ENCODE measurements around the gene FUT6. TPM values are rescaled to one million over a fixed set of nuclear protein-coding genes. Genes with fewer than 3 reads are reported as not detected.

The FUT6 gene
- total RNA-seq, 4 donors from 2014 or later, result 0.25 to 1.4 TPM; not detected in 2

GRCh38 chr19:5838353-5839064, 993 bp downstream of the FUT6 start:
- Histone ChIP-seq H3K4me1 (no peaks in the 10 kb centered on the region), H3K27me3 (no peaks in the 10 kb centered on the region), H3K4me3 (no peak overlapping the region), H3K36me3 (no peaks in the 10 kb centered on the region), H3K9me3 (no peaks in the 10 kb centered on the region), H3K27ac (no peak overlapping the region)
- no peak for DNase-seq (ENCODE audit: low spot score in 2 of 2)
- TF ChIP-seq EP300 (IDR thresholded peaks at IDR 0.05), result no peak
- no peak for TF ChIP-seq POLR2A (IDR thresholded peaks at IDR 0.05)
- TF ChIP-seq POLR2AphosphoS5 (IDR thresholded peaks at IDR 0.05), result no peak
- TF ChIP-seq CTCF (IDR thresholded peaks at IDR 0.05), result no peak
- 78% methylated on average over 19 of the region's 20 CpGs for WGBS

- Histone ChIP-seq H3K9me3 (no peaks in the 10 kb centered on the region), H3K36me3 (no peaks in the 10 kb centered on the region), H3K27ac (no peak overlapping the region), H3K4me1 (no peaks in the 10 kb centered on the region), H3K27me3 (no peaks in the 10 kb centered on the region), H3K4me3 (no peak overlapping the region)
- 64% methylated on average over 15 of the region's 15 CpGs for WGBS
- DNase-seq (ENCODE audit: low spot score in 2 of 2), result no peak
- TF ChIP-seq CTCF (IDR thresholded peaks at IDR 0.05) (no peak), POLR2AphosphoS5 (IDR thresholded peaks at IDR 0.05) (no peak)
Measured at GRCh38 chr19:5837761-5838352, 1.6 kb downstream of the FUT6 start.

- H3K27ac ChIP-seq, result no peak overlapping the region
- peaks cover 16% of the 10 kb centered on the region for H3K4me1 ChIP-seq
- H3K4me3 ChIP-seq, result no peak overlapping the region
- H3K9me3 ChIP-seq, result no peaks in the 10 kb centered on the region
- 90% methylated on average over 6 of the region's 6 CpGs for WGBS
- no peak for DNase-seq (ENCODE audit: low spot score in 2 of 2)
- H3K36me3 ChIP-seq, result no peaks in the 10 kb centered on the region
- no peak for TF ChIP-seq CTCF (IDR thresholded peaks at IDR 0.05)
- no peak for TF ChIP-seq POLR2A (IDR thresholded peaks at IDR 0.05)
- TF ChIP-seq EP300 (IDR thresholded peaks at IDR 0.05), result no peak
- TF ChIP-seq POLR2AphosphoS5 (IDR thresholded peaks at IDR 0.05), result no peak
- peaks cover 5% of the 10 kb centered on the region for H3K27me3 ChIP-seq
Measured at GRCh38 chr19:5832527-5833216, 6.8 kb downstream of the FUT6 start.

- no peak overlapping the region for H3K27ac ChIP-seq
- 95% methylated on average over 17 of the region's 22 CpGs for WGBS
- DNase-seq (ENCODE audit: low spot score in 2 of 2), result no peak
Measured at GRCh38 chr19:5832061-5832460, 7.4 kb downstream of the FUT6 start.

More at GRCh38 chr19:5832061-5832460, 7.4 kb downstream of the FUT6 start:
- peaks cover 5% of the 10 kb centered on the region for H3K27me3 ChIP-seq
- TF ChIP-seq POLR2A (IDR thresholded peaks at IDR 0.05) (no peak), POLR2AphosphoS5 (IDR thresholded peaks at IDR 0.05) (no peak), CTCF (IDR thresholded peaks at IDR 0.05) (no peak), EP300 (IDR thresholded peaks at IDR 0.05) (no peak)
- H3K9me3 ChIP-seq, result no peaks in the 10 kb centered on the region
- peaks cover 20% of the 10 kb centered on the region for H3K4me1 ChIP-seq
- no peak overlapping the region for H3K4me3 ChIP-seq
- no peaks in the 10 kb centered on the region for H3K36me3 ChIP-seq
